MG63 (cell line): ENCODE results near the gene UCP2. TPM values are rescaled to one million over a fixed set of nuclear protein-coding genes. Genes with fewer than 3 reads are reported as not detected.

Source experiments
- DNase-seq: peaks from one replicate; pipeline ENCODE4 v3.0.0-alpha.2; 2020
- H3K27me3 ChIP-seq: fragments of 250-450 bp; sonication (Bioruptor Pico); 2 replicates; pipeline ENCODE4 v1.5.1; 2020; ENCODE audit warnings: mild to moderate bottlenecking, moderate library complexity
- H3K36me3 ChIP-seq: fragments of 250-450 bp; sonication (Bioruptor Pico); 2 replicates; pipeline ENCODE4 v1.5.1; 2020; ENCODE audit warnings: mild to moderate bottlenecking, moderate library complexity
- H3K4me3 ChIP-seq: fragments of 250-450 bp; sonication (Bioruptor Pico); 2 replicates; pipeline ENCODE4 v1.5.1; 2020; ENCODE audit warnings: mild to moderate bottlenecking, moderate library complexity
- H3K9me3 ChIP-seq: fragments of 250-450 bp; sonication (Bioruptor Pico); 2 replicates; pipeline ENCODE4 v1.5.1; 2020; ENCODE audit warnings: mild to moderate bottlenecking, moderate library complexity
- total RNA-seq: library from RNA; depleted of rRNA; stranded (reverse); fragments of >200 nt; shearing (Covaris generic); gene quantifications from 2 replicates; pipeline ENCODE4 v1.2.3, GENCODE V29; 2014; ENCODE audit warnings: low replicate concordance

UCP2 gene
- total RNA-seq, 1 experiment from 2014 or later, result 2.3 TPM

DNA sequence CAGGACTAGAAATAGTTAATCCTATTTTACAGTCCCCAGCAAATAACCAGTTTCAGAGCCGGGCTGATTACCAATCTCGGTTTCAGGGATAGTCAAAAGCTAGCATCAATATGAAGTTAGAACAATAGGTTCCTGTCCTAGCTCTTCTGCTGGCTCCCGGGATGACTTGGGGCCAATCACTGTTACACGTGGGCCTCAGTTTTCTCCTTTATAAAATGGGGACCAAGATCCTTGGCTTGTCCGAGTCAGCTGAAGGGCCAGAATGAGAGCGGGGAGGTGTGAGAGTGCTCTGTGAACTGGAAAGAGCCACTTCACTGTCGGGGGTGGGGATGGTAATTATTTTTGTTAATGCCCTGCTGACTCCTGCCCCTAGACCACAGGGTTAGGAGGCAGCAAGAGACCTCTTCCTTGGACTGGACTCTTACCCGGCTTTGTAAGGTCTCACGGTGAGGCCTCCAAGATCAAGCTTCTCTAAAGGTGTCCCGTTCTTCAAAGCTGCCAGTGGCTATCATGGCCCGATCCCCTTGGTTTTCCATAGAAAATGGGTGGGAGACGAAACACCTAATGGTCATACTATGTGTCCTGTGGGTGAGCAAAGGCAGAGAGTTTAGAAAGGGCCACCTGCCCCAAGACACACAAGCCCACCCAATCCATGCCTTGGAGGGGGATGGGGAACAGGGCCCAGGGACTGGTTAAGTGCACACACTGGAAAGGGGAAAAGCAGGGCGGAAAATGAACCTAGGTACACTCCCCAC lies 1.4 kb downstream of the UCP2 start:
- H3K36me3 ChIP-seq, result no peaks in the 10 kb centered on the region; the same call in none of the 2 replicates
- no peak for DNase-seq
- no peaks in the 10 kb centered on the region for H3K9me3 ChIP-seq
- no peak overlapping the region for H3K4me3 ChIP-seq
- H3K27me3 ChIP-seq, result no peaks in the 10 kb centered on the region

DNA sequence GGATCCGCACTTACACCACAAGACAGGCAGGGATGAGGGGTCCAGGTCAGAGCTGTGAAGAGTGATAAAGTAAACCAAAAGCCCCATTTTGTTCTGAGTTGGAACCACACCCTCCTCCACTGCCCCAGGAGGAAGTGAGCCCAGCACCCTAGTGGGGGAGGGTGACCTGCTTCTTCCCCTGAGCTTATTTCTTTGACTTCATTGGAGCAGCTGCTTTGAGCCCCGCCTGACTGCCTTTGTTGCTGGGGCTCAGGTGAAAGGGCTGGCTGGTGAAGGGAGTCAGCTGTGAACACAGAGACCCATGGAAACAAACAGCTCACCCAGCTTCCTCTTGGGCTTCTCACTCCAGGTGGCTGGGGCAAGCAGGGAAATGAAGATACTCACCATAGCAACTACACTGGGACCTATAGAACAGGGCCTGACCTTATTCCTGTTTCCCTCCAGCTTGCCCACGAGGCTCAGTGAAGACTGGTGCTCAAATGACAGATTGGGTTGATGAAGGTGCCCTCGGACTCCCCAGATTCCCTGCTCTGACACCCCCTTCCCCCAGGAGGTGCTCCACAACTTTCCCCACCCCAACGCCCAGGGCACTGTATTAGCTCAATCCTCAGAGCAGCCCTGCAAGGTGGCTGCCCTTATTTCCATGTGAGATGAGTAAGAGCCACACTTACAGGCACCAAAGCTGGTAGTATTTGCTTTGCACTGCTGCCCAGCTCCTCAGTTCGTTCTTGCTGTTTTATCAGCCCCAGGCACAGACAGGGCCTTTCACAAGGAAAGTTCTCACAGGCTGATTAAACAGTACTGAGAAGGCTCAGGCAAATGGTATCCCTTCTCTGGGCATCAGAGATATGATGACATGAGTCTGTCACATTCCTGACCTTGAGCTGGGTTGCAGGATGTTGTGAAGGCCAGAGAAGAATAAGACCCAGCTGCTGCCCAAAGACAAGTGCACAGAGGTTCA lies 2.4 kb downstream of the UCP2 start:
- no peak for DNase-seq

DNA sequence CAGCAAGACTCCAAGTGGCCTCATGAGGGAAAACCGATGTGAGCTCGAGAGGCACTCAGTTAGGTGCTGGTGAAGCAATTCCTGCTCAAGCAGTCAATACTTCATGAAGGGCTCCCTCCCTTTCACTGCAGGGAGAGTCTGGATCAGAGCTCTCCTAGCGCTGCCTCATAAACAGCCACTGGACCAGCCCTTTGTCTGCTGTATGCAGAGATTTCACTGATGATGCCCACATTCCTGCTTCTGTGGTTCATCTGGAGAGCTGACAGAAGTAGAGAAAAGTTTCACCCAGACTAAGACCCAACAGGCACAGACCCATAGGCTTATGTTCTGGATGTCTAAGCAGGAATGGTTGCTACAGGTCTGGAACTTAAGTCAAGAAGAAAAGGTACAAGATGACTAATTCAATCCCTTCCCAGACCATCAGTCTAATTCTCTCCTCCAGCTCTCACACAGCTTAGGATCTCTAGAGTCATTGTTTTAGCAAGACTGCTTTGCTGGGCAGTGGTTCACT lies 4.0 kb downstream of the UCP2 start:
- no peaks in the 10 kb centered on the region for H3K9me3 ChIP-seq
- H3K36me3 ChIP-seq, result no peaks in the 10 kb centered on the region; the same call in none of the 2 replicates
- H3K27me3 ChIP-seq, result no peaks in the 10 kb centered on the region
- H3K4me3 ChIP-seq, result no peak overlapping the region
- DNase-seq, result no peak

More for the DNA sequence above, 2.4 kb downstream of the UCP2 start:
- no peaks in the 10 kb centered on the region for H3K27me3 ChIP-seq
- no peaks in the 10 kb centered on the region; the same call in none of the 2 replicates for H3K36me3 ChIP-seq
- no peaks in the 10 kb centered on the region for H3K9me3 ChIP-seq
- no peak overlapping the region for H3K4me3 ChIP-seq

DNA sequence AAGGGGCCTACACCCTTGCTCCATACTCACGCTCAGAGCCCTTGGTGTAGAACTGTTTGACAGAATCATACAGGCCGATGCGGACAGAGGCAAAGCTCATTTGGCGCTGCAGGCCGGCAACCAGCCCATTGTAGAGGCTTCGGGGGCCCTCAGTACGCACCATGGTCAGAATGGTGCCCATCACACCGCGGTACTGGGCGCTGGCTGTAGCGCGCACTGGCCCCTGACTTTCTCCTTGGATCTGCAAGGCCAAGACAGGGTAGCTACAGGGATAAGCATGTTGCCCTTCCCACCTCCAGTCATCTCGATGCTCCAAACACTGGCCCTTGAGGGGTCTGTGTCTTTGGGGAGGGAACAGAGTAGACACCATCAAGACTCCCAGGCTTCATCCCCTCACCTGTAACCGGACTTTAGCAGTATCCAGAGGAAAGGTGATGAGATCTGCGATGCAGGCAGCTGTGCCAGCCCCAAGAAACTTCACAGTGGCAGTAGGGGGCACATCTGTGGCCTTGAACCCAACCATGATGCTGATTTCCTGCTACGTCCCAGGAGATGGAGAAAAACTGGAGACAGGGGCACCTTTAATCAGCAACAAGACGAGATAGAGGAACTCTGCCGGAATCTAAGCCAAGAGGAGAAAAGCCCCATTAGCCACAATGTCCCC lies 4.7 kb downstream of the UCP2 start:
- Histone ChIP-seq H3K4me3 (no peak overlapping the region), H3K9me3 (no peaks in the 10 kb centered on the region), H3K36me3 (no peaks in the 10 kb centered on the region; the same call in none of the 2 replicates), H3K27me3 (no peaks in the 10 kb centered on the region)
- no peak for DNase-seq

DNA sequence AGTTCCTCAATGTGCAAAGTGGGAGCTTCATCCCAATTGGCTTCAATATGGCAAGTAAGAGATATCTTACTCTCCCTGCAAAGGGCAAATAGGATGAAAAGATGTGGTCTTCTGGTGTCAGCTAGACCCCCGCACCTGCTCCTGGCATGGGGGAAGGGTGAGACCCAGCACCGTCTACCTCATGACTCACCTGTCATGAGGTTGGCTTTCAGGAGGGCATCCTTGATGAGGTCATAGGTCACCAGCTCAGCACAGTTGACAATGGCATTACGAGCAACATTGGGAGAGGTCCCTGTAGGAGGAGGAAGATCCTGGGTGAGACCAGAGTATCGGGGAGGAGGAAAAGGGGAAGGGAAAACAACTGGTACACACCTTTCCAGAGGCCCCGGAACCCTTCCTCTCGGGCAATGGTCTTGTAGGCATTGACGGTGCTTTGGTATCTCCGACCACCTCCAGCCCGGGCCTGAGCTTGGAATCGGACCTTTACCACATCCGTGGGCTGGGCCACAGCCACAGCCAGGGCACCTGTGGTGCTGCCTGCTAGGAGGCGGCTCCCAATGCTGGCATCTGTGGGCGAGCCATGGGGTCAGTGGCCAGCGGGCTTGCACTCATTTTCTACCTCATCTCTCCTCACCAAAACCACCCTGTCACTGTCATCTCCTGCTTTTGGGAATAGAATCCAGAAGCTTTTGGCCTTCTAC lies 6.0 kb downstream of the UCP2 start:
- H3K9me3 ChIP-seq, result no peaks in the 10 kb centered on the region
- H3K27me3 ChIP-seq, result no peaks in the 10 kb centered on the region
- no peak for DNase-seq
- H3K4me3 ChIP-seq, result no peak overlapping the region
- no peaks in the 10 kb centered on the region; the same call in none of the 2 replicates for H3K36me3 ChIP-seq

DNA sequence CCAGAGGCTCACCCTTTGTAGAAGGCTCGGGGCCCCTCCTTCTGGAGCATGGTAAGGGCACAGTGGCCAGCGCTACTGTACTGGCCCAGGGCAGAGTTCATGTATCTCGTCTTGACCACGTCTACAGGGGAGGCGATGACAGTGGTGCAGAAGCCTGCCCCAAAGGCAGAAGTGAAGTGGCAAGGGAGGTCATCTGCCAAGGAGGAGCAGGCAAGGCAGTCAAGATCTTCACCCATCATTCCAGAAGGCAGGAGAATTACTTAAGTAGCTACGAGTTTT lies 7.2 kb downstream of the UCP2 start:
- DNase-seq, result no peak
- H3K4me3 ChIP-seq, result no peak overlapping the region
- H3K27me3 ChIP-seq, result no peaks in the 10 kb centered on the region
- no peaks in the 10 kb centered on the region for H3K9me3 ChIP-seq
- H3K36me3 ChIP-seq, result no peaks in the 10 kb centered on the region; the same call in 1 of the 2 replicates

DNA sequence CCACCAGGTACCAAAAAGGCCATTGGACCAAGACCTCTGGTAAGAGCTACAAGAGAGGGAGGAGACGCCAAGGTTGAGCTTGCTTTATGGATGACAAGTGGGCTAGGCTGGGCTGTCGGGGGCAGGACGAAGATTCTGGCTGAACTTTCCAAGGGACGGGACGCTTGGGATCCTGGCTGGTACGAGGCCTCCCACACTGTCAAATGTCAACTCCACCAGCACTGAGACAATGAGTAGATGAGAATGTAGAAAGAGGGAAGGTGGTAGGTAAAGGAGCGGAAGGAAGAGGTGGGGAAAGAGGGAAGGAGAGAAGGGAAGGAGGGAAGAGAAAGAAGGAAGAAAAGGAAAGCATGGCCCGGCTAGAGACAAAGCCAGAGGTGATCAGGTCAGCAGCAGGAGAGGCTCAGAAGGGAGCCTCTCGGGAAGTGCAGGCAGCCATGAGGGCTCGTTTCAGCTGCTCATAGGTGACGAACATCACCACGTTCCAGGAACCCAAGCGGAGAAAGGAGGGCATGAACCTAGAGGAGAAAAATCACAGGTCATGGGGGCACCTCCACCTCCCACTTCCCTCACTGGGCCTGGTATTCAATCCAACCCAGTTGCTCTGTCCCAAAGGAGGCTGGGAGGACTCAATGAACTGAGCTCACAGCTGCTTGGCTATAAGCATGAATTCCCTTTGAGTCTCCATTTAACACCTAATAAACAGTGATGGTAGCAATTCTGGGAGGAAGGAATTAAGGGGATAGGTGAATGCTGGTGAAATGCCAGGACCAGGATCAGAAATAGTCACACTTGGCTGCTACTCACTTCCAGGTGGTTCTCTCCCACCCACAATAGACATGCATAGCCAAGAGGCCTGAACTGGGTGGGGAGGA lies 7.8 kb downstream of the UCP2 start:
- Histone ChIP-seq H3K27me3 (no peaks in the 10 kb centered on the region), H3K9me3 (no peaks in the 10 kb centered on the region), H3K4me3 (no peak overlapping the region), H3K36me3 (no peaks in the 10 kb centered on the region; the same call in 1 of the 2 replicates)
- DNase-seq, result no peak

DNA sequence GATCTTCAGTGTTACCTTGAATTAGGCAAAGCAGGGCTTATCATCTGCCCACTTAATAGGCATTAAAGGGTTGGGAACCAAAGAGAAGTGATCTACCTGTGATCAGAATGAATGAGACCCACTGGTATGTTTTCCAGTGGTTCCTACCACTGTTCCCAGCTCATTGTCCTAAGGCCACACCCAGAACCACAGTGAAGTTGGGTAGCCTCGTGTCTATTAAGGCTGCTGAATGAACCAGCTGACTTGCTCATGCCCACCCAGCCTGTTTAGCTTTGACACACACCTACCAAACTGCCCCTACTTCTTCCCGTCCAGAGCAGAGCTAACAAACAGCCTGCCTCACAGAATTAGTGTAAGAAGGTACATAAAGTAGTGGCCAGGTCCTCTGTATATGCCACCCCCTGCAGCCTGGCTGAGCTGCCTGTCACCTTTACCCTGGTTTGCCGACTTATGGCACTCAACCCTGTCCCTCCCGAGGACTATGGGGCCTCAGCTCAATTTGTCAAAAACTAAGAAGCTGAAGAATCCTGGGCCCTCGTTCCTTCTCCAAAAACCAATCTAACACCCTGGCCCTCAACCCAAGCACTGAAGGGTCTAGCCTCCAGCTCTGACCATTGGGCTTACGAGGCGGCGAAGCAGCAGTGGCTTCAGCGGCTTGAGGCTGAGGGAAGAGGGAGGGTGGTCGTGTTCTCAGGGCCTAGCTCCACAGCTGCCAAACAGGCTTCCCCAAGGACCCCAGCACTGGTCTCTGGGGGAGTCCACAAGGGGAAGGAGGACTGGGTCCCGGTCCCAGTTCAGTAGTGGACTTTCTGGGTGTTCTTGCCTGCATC lies 9.8 kb downstream of the UCP2 start:
- no peaks in the 10 kb centered on the region; the same call in 1 of the 2 replicates for H3K36me3 ChIP-seq

DNA sequence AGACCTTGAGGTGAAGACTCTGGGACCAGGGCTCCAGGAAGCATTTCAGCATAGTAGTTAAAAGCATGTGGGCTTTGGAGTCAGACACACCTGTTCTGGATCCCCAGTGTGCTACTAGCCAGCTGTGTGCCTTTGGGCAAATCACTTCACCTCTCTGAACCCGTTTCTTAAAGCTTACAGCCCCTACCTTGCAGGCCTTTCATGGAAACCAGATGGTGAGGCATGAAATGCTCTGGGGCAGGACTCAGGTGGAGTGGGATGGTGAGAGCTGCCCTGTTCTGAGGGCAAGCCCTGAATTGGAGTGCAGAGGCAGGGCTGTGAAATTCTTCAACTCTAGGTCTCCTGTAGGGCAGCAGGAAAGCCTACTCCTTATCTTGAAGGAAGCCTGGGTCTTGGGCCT lies 10.5 kb downstream of the UCP2 start:
- DNase-seq, result no peak
- Histone ChIP-seq H3K36me3 (no peaks in the 10 kb centered on the region; the same call in 1 of the 2 replicates), H3K4me3 (no peak overlapping the region), H3K9me3 (no peaks in the 10 kb centered on the region), H3K27me3 (no peaks in the 10 kb centered on the region)

More for the DNA sequence above, 9.8 kb downstream of the UCP2 start:
- H3K9me3 ChIP-seq, result no peaks in the 10 kb centered on the region
- no peak overlapping the region for H3K4me3 ChIP-seq
- no peaks in the 10 kb centered on the region for H3K27me3 ChIP-seq
- no peak for DNase-seq

DNA sequence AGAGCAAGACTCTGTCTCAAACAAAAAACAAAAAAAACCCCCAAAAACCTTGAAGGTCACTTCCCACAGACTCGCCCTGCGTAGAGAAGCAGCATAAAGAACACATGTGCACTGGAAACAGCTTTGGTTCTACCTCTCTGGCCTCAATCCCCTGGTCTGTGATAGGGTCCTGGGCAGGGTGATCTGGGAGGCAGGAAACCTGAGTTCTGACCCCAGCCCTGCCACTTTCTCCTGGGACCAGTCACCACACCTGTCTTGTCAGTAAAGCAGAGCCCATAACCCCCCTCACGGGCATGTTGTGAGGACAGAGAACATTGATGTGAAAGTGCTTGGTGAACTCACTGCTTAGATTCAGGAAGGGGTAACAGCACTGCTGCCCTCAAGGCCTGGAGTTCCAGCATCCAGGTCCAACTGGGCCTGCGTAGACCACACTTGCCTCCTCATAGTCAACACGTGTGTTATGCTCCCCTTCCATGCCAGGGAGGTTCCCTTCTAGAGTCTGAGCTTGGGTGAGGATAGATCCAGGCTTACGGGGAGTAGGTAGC lies 11.4 kb downstream of the UCP2 start:
- Histone ChIP-seq H3K27me3 (no peaks in the 10 kb centered on the region), H3K36me3 (no peaks in the 10 kb centered on the region; the same call in 1 of the 2 replicates), H3K4me3 (no peak overlapping the region), H3K9me3 (no peaks in the 10 kb centered on the region)
- DNase-seq, result no peak

DNA sequence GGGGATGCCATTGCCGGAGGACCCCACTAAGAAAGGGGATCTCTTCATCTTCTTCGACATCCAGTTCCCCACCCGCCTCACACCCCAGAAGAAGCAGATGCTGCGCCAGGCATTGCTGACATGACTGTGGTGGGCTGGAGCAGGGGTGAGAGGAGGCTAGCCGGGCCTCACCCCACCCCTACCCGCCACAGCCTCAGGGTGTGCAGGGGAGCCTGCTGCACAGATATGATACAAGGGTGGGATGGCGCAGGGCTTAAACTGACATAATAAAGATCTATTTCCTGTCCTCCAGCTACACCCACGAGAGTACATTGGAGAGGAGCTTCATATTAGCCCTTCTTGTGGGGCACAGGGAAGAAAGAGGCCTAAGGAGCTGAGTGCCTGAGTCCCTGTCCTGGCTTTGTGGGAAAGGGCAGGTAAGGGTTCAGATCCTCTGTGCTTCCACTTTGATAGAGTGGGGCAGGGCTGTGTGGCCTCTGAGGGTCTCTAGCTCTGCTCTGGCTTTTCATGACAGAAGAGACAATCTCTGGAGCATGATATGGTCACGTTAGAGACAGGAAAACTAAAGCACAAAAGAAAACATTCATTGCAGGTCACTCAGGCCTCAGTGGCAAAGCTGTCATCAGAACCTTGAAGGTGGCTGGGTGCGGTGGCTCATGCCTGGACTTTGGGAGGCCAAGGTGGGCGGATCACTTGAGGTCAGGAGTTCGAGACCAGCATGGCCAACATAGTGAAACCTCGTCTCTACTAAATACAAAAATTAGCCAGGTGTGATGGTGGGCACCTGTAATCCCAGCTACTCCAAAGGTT lies 12.4 kb downstream of the UCP2 start:
- DNase-seq, result no peak
- Histone ChIP-seq H3K36me3 (no peaks in the 10 kb centered on the region; the same call in 1 of the 2 replicates), H3K9me3 (no peaks in the 10 kb centered on the region), H3K4me3 (no peak overlapping the region), H3K27me3 (no peaks in the 10 kb centered on the region)

DNA sequence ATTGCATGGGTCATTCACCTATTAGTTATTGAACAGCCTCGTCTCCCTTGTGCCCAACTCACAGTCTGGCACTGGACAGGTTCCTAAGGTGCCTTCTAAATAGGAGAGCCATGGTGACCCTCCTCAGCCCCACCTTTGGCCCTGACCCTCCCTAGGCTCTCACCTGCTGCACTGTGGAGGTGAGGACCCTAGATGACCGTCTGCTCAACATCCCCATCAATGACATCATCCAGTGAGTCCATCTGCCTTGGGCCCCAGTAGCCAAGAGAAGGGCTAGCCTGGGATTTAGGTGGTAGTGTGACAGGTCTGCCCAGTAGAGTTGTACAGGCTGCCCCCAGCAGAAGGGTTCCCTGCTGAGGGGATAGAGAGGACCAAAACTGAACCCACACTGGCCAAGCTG lies 13.6 kb downstream of the UCP2 start:
- H3K9me3 ChIP-seq, result no peaks in the 10 kb centered on the region
- H3K36me3 ChIP-seq, result no peaks in the 10 kb centered on the region
- no peak overlapping the region for H3K4me3 ChIP-seq
- DNase-seq, result no peak
- no peaks in the 10 kb centered on the region for H3K27me3 ChIP-seq

DNA sequence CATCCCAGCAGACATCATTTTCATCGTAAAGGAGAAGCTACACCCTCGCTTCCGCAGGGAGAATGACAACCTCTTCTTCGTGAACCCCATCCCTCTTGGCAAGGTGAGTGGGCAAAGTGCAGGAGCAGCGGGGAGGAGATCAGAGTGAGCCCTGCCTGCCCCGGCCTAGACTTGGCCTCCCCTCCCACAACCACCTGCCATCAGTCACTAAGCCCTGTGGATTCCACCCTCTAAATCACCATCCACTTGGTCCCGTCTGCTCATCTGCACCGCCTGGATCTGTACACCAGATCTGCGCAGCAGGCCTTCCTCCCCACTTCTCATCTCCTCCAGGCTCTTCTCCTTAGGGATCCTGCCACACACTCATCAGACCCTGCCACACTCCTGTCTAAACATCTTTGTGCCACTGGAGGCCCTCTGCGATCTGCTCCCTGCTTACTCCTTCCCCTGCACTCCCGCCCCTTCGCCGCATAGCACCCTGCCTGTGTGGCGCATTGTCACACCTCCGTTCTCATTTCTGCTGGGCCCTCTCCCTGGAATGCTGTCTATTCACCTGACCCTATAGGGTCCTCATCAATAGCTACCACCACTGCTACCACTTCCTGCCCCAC lies 14.2 kb downstream of the UCP2 start:
- H3K27me3 ChIP-seq, result no peaks in the 10 kb centered on the region
- DNase-seq, result no peak
- no peak overlapping the region for H3K4me3 ChIP-seq
- no peaks in the 10 kb centered on the region for H3K36me3 ChIP-seq
- no peaks in the 10 kb centered on the region for H3K9me3 ChIP-seq
